Spleen (tissue), 7 donors: ENCODE measurements around the gene CD200R1.

Source experiments
- POLR2A ChIP-seq, 3 donors: fragments of 450-650 bp; IDR thresholded peaks; one replicate each; pipeline ENCODE4 v1.5.1; 2017; ENCODE audit warnings: antibody characterized with exemption in 3 of 3, mild to moderate bottlenecking in 1 of 3
- TF ChIP-seq, protein P1 (sequence below), 11 experiments: fragments of 200-600 bp in 7 of 11; fragments of 450-650 bp in 4 of 11; sonication (generic) in 4 of 11; IDR thresholded peaks in 8 of 11; conservative IDR thresholded peaks in 3 of 11; 1 replicate in 7 of 11; 2 replicates in 4 of 11; pipeline versions ENCODE4 v1.4.0 to v1.8.0; 2016 to 2021; ENCODE audit warnings: antibody characterized with exemption in 11 of 11, inconsistent platforms in 4 of 11, mild to moderate bottlenecking in 1 of 11
- donor health status: DM: no; HTN: no; CAD: no; lungs with moderate emphysema.
- donor health status: DM: no; HTN: no; CAD: no.
- donor health status: DM: no; HTN: no; CAD: no.

DNA sequence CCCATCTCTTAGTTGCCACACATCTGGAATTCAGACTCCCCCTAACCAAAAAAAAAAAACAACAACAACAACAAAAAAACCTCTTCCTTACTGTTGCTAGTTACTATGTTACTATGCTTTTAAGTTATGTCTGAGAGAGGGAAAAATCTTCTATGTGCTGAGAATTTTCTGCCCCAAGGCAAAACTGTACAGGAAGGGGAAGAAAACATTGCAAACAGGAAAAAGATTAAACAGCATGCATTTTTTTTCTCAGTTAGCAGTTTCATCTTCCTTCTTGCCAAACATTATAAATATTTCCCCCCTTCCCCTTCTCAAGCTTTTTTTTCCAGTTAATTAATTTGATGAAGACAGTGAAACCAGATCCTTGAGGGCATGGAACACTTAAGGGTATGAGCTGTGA lies 1.1 kb upstream of the CD200R1 start:
- TF ChIP-seq, protein P1, sequence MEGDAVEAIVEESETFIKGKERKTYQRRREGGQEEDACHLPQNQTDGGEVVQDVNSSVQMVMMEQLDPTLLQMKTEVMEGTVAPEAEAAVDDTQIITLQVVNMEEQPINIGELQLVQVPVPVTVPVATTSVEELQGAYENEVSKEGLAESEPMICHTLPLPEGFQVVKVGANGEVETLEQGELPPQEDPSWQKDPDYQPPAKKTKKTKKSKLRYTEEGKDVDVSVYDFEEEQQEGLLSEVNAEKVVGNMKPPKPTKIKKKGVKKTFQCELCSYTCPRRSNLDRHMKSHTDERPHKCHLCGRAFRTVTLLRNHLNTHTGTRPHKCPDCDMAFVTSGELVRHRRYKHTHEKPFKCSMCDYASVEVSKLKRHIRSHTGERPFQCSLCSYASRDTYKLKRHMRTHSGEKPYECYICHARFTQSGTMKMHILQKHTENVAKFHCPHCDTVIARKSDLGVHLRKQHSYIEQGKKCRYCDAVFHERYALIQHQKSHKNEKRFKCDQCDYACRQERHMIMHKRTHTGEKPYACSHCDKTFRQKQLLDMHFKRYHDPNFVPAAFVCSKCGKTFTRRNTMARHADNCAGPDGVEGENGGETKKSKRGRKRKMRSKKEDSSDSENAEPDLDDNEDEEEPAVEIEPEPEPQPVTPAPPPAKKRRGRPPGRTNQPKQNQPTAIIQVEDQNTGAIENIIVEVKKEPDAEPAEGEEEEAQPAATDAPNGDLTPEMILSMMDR (IDR thresholded peaks at IDR 0.05 in 8 of 11, conservative IDR thresholded peaks at IDR 0.05 in 3 of 11) = no peak
- no peak for TF ChIP-seq POLR2A (IDR thresholded peaks at IDR 0.05)
